ENCODE measurements around the gene SLC5A12.

- TF ChIP-seq CTCF (IDR thresholded peaks at IDR 0.05; ENCODE audit: low read depth, low read length), result no peak
- no peak for TF ChIP-seq MAX (IDR thresholded peaks at IDR 0.05; ENCODE audit: low read depth, low read length)
These were observed 95.5 kb downstream of the SLC5A12 start for GRCh38 chr11:26626346-26626745.

All from NB4 (cell line).